Hematopoietic multipotent progenitor cell treated with erythropoietin and hydrocortisone succinate and interleukin-3 and kit ligand, for 15 days (in vitro differentiated cells): ENCODE results near the gene AHCYL2.
"Not testable (repeated sequence)": the region's sequence is repeated elsewhere in the genome, so short reads cannot be mapped to it uniquely, and the experiment has no call there.

ENCODE experiments used
- DNase-seq: peaks from one replicate; pipeline ENCODE4 v3.0.0-alpha.2; 2015; ENCODE audit warnings: low spot score

AHCYL2 gene

DNA sequence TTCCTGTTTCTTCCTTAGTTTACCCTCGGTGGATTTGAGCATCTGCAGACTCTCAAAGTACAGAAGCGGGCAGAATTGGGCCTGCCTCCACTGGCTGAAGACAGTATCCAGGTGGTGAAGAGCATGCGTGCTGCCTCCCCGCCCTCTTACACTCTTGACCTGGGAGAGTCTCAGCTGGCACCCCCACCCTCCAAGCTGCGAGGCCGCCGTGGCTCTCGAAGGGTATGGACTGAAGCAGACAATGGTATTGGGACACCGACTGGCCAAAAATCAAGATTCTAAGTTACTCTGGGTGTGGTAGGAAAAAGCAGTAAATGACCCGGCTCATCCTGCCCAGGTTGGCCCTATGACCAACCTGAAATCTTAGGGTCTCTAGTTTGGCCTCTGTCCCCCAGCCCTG lies 231.6 kb downstream of the AHCYL2 start:
- no peak for DNase-seq

DNA sequence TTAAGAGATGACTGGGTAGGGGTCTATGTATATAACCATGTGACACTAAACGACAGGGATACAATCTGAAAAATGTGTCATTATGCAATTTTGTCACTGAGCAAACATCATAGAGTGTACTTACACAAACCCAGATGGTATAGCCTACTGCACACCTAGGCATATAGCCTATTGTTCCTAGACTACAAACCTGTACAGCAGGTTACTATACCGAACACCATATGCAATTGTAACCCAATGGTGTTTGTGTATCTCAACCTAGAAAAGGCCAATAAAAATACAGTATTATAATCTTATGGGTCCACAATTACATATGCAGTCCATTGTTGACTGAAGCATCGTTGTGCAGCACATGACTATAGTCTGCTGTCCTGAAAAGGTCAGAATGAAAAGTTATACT lies 232.3 kb downstream of the AHCYL2 start:
- no peak for DNase-seq

DNA sequence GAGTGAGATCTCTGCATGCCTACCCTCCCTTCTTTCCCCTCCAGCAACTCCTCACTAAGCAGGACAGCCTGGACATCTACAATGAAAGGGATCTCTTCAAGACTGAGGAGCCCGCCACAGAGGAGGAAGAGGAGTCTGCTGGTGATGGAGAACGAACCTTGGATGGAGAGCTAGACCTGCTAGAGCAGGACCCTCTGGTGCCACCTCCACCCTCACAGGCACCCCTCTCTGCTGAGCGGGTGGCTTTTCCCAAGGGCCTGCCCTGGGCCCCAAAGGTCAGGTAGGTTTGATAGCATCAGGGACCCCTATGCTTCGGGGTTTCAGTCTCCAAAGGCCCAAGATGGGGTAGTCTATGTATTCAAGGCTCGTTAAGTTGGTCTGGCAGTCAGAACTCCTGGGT lies 233.3 kb downstream of the AHCYL2 start:
- DNase-seq, result no peak

DNA sequence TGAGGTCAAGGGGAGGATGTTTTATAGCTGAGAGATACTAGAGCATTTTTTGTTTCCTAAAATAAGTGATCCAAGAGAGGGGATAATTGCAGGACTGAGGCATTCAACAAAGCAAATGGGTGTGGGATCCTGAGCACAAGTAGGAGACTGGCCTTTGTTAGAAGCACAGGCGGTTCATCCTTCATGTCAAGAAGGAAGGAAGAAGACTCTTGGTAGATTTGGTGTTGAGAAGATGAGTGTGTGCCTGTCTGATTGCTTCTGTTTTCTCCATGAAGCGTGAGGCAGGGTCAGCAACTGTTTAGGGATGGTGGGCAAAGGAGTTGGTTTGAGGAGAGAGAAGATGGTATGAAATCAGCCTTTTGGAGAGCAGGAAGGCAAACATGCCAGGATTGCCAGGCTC lies 237.0 kb downstream of the AHCYL2 start:
- no peak for DNase-seq

DNA sequence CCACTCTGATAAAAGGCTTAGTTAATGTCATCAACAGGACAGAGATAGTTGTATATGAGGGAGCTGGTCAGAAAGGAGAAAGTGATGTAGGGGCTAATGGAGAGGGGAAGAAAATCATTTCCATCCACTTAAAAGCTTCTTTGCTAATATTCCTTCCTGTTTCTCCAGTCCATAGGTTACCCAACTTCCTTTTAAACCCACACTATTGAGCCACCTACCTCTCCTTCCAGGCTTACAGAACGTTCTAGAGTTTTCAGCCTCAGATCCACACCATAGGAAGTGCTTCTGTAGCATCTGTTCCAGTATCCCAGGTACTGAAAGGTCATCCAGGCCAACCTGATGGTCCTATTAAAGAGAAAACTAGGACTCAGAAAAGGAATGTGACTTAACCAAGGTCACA lies 237.6 kb downstream of the AHCYL2 start:
- no peak for DNase-seq

DNA sequence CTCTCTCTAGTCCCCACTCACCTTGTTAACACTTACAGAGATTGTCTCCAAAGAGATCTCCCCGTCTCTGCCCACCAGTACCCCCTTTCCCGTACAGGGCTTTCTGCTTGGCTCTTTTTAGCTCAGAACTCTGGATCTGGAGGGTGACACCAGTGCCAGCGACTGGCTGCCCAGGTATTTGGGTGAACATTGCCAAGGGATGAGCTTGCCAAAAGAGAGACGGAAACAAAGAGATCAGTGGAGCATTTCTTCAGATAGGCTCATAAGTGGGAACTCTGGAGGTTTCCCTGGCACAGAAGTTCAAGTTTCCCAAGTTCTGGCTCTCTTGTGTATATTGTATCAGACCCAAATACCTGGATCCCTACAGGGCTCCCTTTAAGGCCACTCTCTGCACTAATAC lies 239.4 kb downstream of the AHCYL2 start:
- DNase-seq, result no peak

DNA sequence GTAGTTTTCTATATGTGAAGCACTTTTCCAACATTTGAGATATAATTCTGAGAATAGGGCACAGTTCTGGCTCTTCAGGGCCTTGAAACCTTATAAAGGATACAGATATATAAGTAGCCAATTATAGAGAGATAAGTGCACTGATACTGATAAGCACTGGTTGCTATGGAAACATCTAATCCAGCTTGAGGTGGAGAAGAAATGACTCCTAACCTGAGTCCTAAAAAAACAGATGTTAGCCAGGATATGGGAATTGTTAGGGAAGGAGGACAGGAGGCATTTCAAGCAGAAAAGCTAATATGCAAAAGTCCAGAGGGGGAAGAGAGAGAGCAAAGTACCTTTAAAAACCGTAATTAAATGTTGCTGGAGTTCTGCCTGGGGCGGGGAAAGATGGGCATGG lies 240.2 kb downstream of the AHCYL2 start:
- no peak for DNase-seq

DNA sequence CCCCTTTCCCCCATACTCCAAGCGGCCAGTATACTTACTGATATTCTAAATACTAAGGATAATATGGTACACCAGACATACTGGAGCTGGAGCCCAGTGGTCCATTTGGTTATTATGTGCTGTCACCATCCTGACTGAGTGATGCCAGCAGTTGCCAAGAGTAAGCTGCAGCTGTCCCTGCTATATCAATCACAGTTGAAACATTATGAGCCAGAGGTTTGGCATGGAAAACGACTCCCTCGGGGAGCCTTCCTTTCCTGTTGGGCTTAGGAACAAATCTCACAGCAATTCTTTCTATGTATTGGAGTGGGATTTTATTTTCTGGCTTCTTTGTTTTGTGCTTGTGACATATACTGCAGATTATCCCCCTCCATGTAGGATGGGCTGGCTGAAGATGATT lies 242.0 kb downstream of the AHCYL2 start:
- DNase-seq, result no peak

DNA sequence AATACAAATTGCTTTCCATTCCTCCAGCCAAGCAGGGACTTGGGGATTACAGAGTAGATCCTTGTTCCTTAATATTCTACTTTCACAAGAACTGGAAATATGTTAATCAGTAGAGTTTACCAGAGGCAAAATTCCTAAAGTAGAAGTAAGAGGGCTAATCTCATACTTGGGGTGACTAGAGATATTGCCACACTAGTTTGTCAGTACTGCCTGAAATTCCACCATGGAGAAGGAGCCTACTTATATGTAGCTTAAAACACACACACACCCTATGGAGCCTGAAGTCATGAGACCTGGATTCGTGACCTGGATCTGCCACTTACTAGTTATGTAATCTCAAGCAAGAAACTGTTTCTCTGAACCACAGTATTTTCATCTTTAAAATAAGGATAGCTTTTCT lies 243.3 kb downstream of the AHCYL2 start:
- DNase-seq, result no peak

DNA sequence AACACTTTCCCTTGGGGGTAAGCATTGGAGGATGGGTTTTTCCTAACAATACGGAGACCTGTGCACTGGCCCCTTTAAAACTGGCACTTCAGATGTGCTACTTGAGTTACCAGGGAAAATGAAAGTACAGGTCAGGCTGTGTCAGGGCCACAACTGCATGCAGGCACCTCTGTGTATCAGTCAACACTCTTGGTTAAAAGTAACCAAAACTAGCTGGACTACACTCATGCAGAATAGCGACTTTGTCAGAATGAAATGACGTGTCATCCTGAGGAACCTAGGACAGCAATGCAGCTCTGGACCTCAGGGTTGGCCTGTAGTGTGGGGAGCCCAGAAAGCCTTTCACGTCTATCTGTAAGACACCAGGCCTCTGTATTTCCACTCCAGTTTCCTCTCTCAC lies 243.7 kb downstream of the AHCYL2 start:
- DNase-seq, result no peak

DNA sequence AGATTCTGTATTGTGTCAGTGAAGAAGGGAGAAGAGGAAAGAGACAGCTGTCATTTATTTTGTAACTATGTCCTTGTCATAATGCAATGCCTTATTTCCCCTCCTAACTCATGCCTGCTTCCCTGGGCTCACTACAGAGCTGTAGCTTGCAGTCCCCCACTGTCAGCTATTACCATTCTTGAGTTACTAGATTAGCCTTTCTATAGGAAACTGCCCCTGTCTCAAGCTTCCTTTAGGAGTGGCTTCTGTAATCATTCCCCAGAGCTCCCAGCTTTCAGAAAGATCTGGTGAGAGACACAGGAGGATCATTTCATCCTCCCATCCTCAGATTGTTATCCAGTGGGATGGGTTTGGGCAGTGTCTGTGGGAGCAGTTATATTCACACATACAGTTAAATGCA lies 245.1 kb downstream of the AHCYL2 start:
- DNase-seq, result no peak

DNA sequence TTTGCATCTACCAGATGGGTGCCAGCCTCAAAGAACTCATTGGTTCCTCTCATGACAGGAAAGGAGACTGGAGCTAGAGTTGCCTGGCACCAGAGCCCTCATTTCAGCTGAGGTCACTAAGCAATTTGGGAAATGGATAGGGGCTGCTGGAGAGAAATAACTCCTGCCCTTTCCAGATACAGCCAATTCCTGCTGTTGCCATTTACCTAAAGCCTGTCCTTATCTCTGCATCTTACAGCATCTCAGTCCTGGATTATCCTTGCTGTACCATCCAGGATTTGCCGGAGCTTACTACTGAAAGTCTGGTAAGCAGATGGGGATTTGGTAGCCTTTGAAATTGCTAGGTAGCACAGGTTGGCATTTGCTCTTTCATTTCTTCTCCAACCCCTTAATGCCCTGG lies 245.6 kb downstream of the AHCYL2 start:
- no peak for DNase-seq

DNA sequence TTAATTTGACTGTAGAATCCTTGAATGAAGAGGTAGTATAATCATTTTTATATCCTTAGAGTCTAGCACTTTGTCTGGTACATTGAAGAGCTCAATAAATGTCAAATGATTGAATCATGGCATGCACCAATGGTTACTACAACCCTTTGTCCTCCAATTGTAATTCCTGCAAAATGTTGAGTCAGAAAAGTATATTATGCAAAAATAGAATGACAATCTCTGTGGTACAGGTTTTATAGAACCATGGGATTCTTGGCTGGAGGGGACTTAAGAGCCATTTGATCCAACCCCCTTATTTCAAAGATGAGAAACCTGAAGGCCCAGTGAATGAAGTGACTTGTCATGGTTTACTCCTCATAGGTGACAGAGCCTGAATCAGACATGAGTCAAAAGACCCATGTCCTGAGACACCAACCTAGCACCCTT lies 246.6 kb downstream of the AHCYL2 start:
- no peak for DNase-seq

DNA sequence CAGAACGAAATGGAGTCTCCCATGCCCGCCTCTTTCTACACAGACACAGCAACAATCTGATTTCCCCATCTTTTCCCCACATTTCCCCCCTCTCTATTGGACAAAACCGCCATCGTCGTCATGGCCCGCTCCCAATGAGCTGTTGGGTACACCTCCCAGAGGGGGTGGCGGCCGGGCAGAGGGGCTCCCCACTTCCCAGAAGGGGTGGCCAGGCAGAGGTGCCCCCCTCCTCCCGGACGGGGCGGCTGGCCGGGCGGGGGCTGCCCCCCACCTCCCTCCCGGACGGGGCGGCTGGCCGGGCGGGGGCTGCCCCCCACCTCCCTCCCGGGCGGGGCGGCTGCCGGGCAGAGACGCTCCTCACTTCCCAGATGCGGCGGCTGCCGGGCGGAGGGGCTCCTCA lies 251.1 kb downstream of the AHCYL2 start:
- not testable (repeated sequence) for DNase-seq

DNA sequence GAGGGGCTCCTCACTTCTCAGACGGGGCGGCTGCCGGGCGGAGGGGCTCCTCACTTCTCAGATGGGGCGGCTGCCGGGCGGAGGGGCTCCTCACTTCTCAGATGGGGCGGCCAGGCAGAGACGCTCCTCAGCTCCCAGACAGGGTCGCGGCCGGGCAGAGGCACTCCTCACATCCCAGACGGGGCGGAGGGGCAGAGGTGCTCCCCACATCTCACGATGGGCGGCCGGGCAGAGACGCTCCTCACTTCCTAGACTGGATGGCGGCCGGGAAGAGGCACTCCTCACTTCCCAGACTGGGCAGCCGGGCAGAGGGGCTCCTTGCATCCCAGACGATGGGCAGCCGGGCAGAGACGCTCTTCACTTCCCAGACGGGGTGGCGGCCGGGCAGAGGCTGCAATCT lies 251.6 kb downstream of the AHCYL2 start:
- DNase-seq, result not testable (repeated sequence)
